NCI-H526 (cell line): ENCODE data around the gene ARID1B.

ENCODE experiments used
- DNase-seq, 2 experiments: peaks; one replicate each; lab custom pipeline; 2025; lab: John Stamatoyannopoulos, UW

ARID1B gene

DNA sequence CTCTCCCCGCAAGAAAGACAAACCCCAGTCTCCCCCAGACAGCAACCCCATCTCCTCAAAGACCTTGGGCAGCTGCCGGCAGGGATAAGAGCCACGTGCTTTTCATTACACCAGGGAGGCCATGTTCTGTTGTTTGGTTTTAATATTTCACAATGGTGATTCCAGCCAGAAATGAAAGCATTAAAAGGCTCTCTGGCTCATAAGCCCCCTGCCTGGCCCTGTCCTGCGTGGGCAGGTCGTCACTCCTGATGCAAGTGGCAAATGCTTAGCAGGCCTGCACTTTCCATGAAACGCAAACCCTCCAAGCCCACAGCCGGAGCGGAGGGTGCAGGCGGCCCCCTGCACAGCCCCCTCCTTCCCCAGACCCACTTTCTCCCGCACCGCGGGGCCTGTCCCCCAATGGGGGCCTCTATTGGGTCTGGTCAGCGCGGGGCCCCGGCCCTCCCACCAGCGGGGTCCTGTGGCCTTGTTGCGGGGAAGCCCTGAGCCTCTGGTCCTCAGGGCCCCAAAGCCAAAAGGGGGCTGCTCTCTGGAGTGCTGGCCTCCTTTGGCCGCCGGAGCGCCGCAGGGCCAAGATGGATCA, 469.0 kb downstream of the ARID1B start:
- no peak for DNase-seq

DNA sequence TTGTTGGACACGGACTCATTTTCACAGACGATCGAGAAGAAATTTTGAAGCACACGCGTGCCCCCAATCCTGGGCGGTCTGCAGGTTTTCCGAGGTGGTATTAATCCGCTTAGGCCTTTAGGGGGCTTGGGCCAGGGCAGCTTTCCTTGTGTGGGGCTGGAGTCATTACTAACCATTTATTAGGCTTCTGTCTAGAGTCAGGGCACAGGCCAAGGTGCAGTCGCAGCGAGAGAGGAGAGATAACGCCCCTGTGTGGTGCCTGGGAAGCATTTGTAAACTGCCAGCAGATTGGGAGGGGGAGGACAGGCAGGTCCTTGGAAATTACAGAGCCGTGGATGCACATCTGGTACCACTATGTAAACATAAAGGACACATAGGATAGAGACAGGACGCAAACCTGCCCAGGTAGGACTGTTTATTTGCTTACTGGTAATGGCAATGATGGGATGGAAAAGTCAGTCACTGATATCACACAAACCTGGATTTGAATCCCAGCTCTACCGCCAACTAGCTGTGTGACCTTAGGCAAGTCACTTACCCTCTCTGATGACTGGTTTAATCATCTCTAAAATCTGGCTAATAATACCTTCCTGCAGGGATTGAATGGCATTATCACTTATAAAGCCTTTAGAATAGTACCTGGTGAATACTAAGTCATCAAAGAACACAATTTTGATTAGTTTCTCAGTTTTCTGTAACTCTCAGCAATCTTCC, 469.8 kb downstream of the ARID1B start:
- no peak for DNase-seq

DNA sequence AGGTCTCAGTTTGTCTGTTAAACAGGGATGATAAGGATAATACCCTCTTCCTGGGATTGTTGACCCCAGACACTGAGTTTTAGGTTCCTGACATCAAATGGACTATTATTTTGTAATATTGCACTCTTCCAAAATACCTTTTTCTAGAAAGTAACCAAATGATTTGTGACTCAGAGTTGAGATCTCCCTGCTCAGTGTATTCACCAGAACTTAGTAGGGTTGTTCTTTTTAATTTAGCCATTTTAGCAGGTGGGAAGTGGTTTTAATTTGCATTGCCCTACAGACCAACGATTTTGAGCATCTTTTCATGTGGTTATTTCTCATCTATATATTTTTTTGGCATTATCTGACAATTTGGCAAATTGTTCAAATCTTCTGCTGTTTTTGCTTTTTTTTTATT, 471.1 kb downstream of the ARID1B start:
- DNase-seq = no peak

DNA sequence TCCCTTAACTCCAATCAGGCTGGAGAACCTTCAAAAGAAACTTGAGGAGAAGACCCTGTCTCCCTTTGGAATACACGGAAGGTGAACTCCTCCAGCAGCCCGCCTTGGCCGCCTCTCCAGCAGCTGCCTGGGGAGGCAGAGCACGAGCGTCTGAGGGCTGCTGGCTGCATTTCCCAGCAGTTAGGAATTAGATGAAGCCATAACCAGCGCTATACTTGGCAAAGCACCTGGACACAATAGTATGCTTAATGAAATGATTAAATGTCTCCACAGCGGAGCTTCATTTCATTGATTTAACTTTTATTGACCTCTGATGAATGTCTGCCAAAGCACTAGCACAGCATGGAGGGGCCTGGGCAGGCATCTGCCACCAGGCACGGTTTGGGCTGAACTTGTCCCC, 472.6 kb downstream of the ARID1B start:
- no peak for DNase-seq

DNA sequence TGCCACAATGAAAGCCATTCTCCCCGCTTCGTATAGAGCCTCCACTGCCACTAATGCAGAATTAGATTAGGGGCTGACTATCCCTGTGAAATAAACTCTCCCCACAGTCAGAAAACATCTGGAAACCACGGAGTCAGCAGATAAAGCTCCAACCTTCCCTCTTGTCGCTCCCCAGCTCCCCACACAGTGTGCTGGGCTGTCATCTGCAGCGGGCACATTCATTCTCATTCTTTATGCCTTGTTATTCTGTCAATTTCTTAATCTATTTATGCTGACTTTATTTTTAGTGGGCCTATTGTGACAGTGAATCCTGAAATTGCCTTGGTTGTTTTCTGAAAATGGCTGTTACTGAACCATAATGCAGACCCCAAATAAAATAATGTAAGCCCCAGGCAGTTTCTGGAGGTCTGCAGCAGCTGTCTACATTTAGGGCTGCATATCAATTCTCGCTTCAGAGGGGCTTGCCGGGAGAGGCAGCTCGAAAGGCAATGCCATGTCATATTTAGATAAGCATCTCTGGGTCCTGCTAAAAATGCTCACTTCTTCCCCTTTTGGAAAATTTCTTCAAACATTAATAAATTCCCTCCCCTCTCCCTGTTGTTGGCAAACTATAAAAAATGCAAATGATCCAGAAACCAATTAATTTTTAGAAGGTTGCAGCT, 474.5 kb downstream of the ARID1B start:
- DNase-seq = no peak

DNA sequence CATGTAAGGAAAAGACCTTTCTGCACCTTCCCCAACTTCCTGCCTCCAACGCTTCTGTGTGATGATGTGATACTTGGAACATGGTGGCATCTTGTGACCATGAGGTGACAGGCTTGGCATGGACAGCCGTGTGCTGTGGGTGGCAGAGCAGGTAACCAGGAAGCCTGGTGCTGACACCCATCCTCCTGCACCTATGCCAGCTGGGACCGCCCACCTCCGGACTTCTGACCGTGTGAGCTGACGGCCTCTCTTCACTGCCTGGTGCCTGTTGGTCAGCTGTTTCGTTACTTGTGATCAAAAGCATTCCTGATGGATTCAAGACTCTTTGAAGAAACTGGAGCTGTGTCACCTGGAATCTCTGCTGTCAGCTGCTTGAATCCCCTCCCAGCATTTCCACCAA, 475.8 kb downstream of the ARID1B start:
- DNase-seq = no peak

DNA sequence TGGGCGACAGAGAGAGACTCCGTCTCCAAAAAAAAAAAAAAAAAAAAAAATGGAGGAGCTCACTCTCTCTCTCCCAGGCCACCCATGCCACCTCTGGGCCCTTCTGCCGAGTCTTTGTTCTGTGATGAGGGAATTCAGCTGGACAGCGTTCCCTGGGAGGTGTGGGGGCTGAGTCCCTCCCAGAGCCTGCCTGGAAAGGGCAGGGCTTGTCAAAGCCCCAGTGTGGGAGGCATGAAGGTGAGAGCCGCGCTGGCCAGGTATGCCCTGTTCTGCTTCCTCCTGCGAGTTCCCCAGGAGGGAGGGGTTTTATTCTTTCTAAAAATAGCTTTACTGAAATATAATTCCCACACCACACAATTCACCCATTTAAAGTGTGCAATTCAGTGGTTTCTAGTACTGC, 476.5 kb downstream of the ARID1B start:
- DNase-seq = no peak

DNA sequence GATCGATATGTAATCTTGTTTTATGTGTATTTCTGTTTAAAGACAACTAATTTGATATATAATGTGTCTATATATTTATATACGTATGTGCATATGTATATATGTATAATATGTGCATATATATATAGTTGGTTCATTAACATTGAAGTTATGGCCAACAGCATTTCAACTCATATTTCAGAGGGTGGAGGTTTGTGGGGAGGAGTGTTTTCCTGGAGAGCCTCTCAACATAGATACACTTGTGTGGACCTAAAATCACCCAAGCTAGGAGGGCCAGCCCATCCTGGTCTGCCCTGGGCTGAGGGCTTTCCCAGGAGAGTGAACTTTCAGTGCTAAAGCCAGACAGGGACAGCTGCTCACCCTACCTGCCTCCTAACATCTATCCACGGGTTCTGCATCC, 477.4 kb downstream of the ARID1B start:
- no peak for DNase-seq

DNA sequence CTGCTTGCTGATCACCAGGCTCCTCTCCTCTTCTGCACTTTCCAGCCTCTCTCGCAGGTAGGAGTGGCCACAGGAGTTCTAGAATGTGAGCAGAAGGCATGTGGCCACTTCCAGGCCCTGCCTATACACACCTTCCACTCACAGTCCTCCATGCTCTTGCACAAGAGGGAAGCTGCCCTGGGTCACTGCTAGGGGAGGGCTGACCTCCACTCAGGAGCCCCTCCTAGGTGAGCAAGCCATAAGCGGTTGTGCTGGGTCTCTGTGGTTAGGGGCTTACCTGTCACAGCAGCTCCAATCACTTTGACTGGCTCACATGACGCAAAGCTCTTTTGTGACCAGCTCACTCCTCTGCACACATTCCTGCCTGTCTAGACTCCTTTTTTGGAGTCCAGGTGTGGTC, 477.9 kb downstream of the ARID1B start:
- DNase-seq = no peak

DNA sequence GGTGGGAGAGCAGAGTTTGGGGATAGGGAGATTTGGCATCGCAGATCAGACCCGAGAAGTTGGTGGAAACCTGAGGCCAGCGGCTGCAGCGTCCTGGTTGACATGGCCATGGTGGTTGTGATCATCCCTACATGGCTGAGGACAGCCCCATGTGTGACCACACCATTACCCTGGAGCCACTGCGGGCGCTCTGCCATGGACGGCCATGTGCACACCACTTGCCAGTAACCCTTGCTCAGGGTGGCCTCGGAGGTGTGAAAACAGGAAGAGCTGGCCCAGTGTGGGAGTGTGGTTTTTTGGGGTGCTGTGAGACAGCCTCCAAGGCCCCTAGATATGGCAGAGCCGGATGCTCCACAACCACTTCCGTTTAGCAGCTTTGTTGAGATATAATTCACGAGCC, 481.7 kb downstream of the ARID1B start:
- no peak for DNase-seq

DNA sequence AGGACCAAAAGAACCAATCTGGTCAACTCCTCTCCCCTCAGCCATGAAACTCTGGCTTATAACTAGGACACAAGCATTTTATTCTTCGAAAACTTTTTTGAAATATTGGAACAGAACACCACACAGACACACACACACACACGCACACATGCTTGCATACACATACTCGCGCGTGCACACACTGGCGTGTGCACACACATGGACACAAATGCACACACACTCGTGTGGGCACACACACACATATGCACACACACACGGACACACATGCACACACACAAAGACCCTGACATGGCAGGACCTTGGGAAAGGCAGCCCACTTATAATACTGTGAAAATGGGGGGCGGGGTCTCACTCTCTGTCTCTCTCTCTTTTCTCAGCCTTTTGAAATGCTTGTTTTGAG, 482.3 kb downstream of the ARID1B start:
- no peak for DNase-seq
